DMS53 treated with DMSO at 0.1 percent for 48 hours (cell line): ENCODE measurements around the gene UST.
A peak's percentile ranks its signal among the peaks of the same experiment; 100 is the strongest.

Experiments
- DNase-seq: peaks from one replicate; lab custom pipeline; 2025; ENCODE audit not compliant: unreplicated experiment; lab: John Stamatoyannopoulos, UW

The UST gene, protein sequence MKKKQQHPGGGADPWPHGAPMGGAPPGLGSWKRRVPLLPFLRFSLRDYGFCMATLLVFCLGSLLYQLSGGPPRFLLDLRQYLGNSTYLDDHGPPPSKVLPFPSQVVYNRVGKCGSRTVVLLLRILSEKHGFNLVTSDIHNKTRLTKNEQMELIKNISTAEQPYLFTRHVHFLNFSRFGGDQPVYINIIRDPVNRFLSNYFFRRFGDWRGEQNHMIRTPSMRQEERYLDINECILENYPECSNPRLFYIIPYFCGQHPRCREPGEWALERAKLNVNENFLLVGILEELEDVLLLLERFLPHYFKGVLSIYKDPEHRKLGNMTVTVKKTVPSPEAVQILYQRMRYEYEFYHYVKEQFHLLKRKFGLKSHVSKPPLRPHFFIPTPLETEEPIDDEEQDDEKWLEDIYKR

GRCh38 chr6:148746363-148747144, at the start of gene UST:
TSS of gene UST (plus strand) at chr6:148747030. CDS start at chr6:148747431, 401 bp downstream.
- DNase-seq: peak; percentile 28

- DNase-seq: no peak
These were observed 48.9 kb upstream of the UST start for GRCh38 chr6:148697895-148698440.

- no peak for DNase-seq
These were observed 48.1 kb upstream of the UST start for GRCh38 chr6:148698671-148699180.

GRCh38 chr6:148700047-148700715, 46.6 kb upstream of the UST start:
- no peak for DNase-seq

- DNase-seq: no peak
These were observed 46.0 kb upstream of the UST start for GRCh38 chr6:148700741-148701311.

DNA sequence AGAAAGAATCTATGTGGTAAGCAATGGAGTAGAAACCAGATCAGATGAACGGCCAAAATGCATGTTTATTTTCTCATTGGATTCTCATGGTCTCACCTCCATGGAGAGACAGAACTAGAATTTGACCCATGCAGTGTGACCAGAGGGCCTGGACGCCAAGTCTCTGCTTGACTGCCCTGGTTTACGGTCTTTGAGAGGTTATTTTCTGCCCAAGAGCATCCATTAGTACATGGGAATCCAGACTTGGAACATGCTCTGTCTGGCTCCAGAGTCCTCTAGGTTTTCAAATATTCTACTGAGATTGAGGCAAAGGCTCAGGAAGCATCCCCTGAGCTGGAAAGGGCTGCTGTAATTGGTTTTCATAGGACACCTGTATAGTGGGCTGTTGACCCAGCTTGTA, 45.5 kb upstream of the UST start:
- DNase-seq: no peak

- no peak for DNase-seq
These were observed 42.9 kb upstream of the UST start for GRCh38 chr6:148703900-148704299.

DNA sequence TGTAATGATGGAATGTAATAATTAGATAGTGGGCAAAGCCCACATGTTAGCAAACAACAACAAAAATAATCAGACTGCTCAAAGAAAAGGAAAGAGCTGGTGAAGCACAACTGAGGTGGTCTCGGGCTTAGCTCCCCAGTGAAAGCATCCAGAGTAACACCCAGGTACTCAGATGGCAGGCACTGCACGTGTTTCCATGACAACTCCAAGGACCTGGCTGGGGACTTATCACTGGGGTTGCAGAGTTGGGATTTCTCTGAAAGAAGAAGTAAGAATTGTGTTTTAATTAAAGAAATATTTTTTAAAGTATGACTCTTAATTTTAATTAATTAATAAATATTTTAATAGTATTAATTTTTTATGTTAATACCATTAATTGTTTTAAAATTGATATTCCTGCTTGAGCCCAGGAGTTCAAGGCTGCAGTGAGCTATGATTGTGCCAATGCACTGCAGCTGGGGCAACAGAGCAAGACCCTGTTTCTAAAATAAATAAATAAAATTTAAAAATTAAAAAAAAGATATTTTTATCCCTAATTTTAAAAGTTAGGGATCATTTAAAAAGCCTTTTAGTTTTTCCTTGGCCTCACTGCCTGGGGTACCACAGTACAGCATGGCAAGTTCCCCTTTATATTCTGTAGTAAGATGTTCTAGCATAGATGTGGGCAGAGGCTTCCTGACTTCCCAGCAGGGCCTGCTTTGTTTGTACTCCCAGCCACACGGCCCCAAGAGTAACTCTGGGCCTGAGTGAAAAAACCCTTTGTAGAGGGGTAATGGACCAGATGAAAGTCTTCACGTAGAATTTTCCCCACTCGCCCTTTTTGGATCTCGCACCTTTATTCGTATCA, 42.2 kb upstream of the UST start:
- DNase-seq: no peak

GRCh38 chr6:148708707-148709106, 38.1 kb upstream of the UST start:
- no peak for DNase-seq

DNA sequence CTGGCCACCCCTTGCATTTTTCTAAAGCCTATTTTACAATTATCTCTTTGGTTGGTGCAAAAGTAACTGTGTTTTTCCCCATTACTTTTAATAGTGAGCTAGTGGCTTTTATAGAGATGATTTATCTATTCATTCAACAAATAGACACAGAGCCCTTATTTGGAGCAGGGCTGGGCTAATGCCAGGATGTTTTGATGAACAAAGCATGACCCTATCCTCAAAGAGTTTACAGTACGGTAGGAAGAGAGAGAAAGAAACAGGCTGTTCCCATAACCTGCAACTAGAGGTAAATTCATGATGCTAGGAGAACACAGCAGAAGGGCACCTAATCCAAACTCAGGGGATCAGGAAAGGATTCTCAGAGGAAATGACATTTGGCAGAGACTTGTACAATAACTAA, 37.3 kb upstream of the UST start:
- DNase-seq: no peak

- DNase-seq: no peak
These were observed 34.8 kb upstream of the UST start for GRCh38 chr6:148711833-148712654.

DNA sequence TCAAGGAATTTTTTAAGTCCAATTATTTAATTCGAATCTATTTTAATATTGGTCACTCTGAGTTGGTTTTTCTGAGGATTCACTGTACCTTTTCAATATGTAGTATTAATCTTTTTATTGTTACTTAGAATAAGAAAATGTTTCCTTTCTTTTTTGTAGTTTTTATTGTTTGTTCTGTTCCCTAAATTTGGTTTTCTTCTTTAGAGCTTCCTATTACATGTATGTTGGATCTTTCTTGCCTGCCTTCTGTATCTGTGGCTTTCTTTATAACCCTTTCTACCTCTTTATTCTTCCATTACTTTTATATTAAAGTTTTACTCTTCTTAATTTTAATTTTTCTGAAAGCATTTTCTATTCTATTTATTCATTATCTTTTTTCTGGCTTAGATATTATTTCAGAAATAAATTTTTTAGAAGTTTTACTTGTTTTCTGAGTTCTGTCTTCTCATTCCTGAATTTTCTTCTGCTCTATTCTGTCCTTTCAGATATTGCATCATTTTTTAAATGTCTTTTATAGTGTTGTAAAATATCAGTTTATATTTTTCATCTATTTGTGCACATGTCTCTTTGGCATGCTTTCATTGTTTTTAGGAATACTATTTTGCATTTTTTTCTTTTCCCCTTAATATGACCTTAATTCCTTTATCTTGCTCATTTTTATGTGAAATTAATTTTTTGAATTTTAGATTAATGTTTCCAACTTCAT, 33.6 kb upstream of the UST start:
- DNase-seq: no peak

- no peak for DNase-seq
These were observed 32.9 kb upstream of the UST start for GRCh38 chr6:148713921-148714320.

GRCh38 chr6:148716811-148717210, 30.0 kb upstream of the UST start:
- DNase-seq: no peak

DNA sequence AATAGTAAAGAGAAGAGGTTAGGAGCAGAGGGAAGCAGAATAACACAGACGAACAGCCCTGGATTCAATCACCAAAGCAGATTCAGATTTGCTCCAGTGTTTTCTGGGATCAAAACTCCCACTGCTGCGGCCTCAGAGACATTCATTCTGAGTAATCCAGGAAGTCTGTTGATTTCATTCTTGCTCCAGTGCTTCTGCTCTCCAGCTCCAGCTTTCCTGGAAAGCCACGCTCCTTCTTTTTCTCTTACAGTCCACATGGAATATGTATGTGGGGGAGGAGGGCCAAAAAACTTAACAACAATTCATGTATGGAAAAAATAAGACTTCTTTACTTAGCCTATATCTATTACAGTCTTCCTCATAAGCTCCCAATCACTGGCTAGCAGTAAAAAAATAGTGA, 26.4 kb upstream of the UST start:
- DNase-seq: no peak

- no peak for DNase-seq
These were observed 25.9 kb upstream of the UST start for GRCh38 chr6:148720897-148721296.

DNA sequence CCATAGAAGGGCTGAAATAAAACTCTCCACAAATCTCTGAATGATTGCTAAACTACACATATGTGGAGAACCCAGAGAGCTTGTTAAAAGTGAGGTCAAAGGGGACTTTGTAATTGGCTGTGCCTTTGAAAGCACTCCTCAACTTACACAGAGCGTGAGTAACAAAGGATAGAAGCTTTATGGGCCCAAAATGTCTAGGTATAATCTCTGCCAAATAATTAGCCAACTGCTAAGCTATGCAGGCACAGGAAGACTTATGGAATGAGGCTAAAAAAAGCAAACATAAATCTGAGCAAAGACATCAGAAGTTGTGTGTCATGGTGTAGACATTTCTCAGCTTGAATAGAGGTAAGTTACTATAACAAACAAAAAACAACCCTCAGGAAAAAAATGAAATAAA, 23.3 kb upstream of the UST start:
- DNase-seq: no peak

GRCh38 chr6:148724428-148724827, 22.4 kb upstream of the UST start:
- DNase-seq: no peak

- no peak for DNase-seq
These were observed 19.7 kb upstream of the UST start for GRCh38 chr6:148727104-148727503.
